K562 (cell line): ENCODE data around the gene PARK7. TPM values are rescaled to one million over a fixed set of nuclear protein-coding genes. Genes with fewer than 3 reads are reported as not detected.

Experiments
- ATAC-seq: fragments of 200-7000 bp; cut with Tn5 transposase; 3 replicates; pipeline ENCODE4 v1.9.1; 2020; ENCODE audit warnings: moderate library complexity
- BruUV-seq: library from RNA; stranded (reverse); fragments of 400-500 nt; replicated peaks from 2 replicates; lab custom pipeline; 2021; lab: Mats Ljungman, UMichigan
- CTCF ChIA-PET: fragments of 300-600 bp; formaldehyde crosslinking; extraction: SDS; loops from one replicate; lab custom pipeline; 2021; ENCODE audit warnings: low intra/inter-chr PET ratio; lab: Yijun Ruan, JAX
- POLR2A ChIA-PET: fragments of 300-600, 350-650 bp; sonication (Branson Sonifier 250); formaldehyde crosslinking; extraction: SDS; loops from one replicate; lab custom pipeline; 2021; ENCODE audit warnings: antibody characterized with exemption, inconsistent platforms; lab: Yijun Ruan, JAX
- DNase-seq, 4 experiments: peaks; one replicate each; pipeline versions ENCODE4 v3.0.0 to v3.0.0-alpha.2; 2011 to 2018; ENCODE audit warnings: low spot score in 3 of 4, mixed read lengths in 3 of 4; ENCODE audit errors: extremely low read depth in 1 of 4
- FAIRE-seq: peaks from 2 replicates; lab custom pipeline; 2011; peaks lifted over from hg19 to GRCh38; lab: Jason Lieb, UNC
- H2AFZ ChIP-seq: 2 replicates; pipeline ENCODE4 v1.6.0; 2011; ENCODE audit warnings: low read depth, low read length, control low read depth, inconsistent platforms
- H3K27ac ChIP-seq: fragments of 200-600 bp; 3 replicates; pipeline ENCODE4 v1.8.0; 2011; ENCODE audit warnings: low read depth, mild to moderate bottlenecking, control low read depth, inconsistent platforms, low read length, moderate library complexity, mixed read lengths; ENCODE audit errors: extremely low read depth
- H3K27me3 ChIP-seq, 2 experiments: fragments of 300-600 bp in 1 of 2; 2 replicates in 1 of 2; 3 replicates in 1 of 2; pipeline versions ENCODE4 v1.6.0 to v1.8.0; 2011; ENCODE audit warnings: inconsistent platforms in 2 of 2, low read length in 2 of 2, mild to moderate bottlenecking in 1 of 2, mixed read lengths in 1 of 2, moderate library complexity in 1 of 2; ENCODE audit not compliant: control insufficient read depth in 2 of 2, insufficient read depth in 2 of 2
- H3K36me3 ChIP-seq: fragments of 300-600 bp; 3 replicates; pipeline ENCODE4 v1.8.0; 2011; ENCODE audit warnings: mild to moderate bottlenecking, low read length, inconsistent platforms; ENCODE audit not compliant: control insufficient read depth, insufficient read depth
- H3K4me1 ChIP-seq, 2 experiments: fragments of 200-600 bp in 1 of 2; replicated peaks in 1 of 2; 2 replicates in 1 of 2; 3 replicates in 1 of 2; pipeline versions ENCODE4 v1.5.1 to v1.8.0; 2011; ENCODE audit warnings: inconsistent platforms in 2 of 2, low read length in 2 of 2, mild to moderate bottlenecking in 1 of 2, mixed read lengths in 1 of 2, moderate library complexity in 1 of 2; ENCODE audit not compliant: control insufficient read depth in 2 of 2, insufficient read depth in 2 of 2
- H3K4me2 ChIP-seq: 2 replicates; pipeline ENCODE4 v1.6.1; 2011; ENCODE audit warnings: low read length, control low read depth, inconsistent platforms, mixed read lengths; ENCODE audit not compliant: insufficient read depth
- H3K4me3 ChIP-seq: fragments of 200-600 bp; sonication (generic), shearing (Covaris generic); 2 replicates; pipeline ENCODE4 v1.5.1; 2016; ENCODE audit warnings: control low read depth, inconsistent platforms
- H3K79me2 ChIP-seq: fragments of 200-600 bp; 3 replicates; pipeline ENCODE4 v1.8.0; 2011; ENCODE audit warnings: low read length, inconsistent platforms; ENCODE audit not compliant: control insufficient read depth, insufficient read depth
- H3K9ac ChIP-seq, 2 experiments: 2 replicates each; pipeline versions ENCODE4 v1.6.0 to v1.6.1; 2011; ENCODE audit warnings: low read depth in 2 of 2, low read length in 2 of 2, control low read depth in 1 of 2, inconsistent platforms in 1 of 2, mild to moderate bottlenecking in 1 of 2, mixed read lengths in 1 of 2; ENCODE audit not compliant: insufficient read depth in 1 of 2
- H3K9me1 ChIP-seq: one replicate; pipeline ENCODE4 v1.6.0; 2011; ENCODE audit warnings: inconsistent platforms, mild to moderate bottlenecking, low read length, moderate library complexity; ENCODE audit not compliant: control insufficient read depth, insufficient read depth
- H3K9me3 ChIP-seq: replicated peaks from 2 replicates; pipeline ENCODE4 v1.5.1; 2011; ENCODE audit warnings: low read depth, low read length, inconsistent platforms; ENCODE audit not compliant: control insufficient read depth, insufficient read depth
- H4K20me1 ChIP-seq: replicated peaks from 2 replicates; pipeline ENCODE4 v1.6.1; 2011; ENCODE audit warnings: low read length, inconsistent platforms, mixed read lengths; ENCODE audit not compliant: control insufficient read depth, insufficient read depth
- EGR1 ChIP-seq: fragments of 450-650 bp; conservative IDR thresholded peaks from 2 replicates; pipeline ENCODE4 v1.6.1; 2017; ENCODE audit warnings: mild to moderate bottlenecking
- HNRNPLL ChIP-seq: fragments of 200-400 bp; formaldehyde crosslinking; IDR thresholded peaks from 2 replicates; pipeline ENCODE4 v1.6.1; 2017; ENCODE audit warnings: low read length, low read depth, mild to moderate bottlenecking; ENCODE audit not compliant: poor library complexity, severe bottlenecking
- HOXB6 ChIP-seq: fragments of 250-450 bp; sonication (Bioruptor Pico); IDR thresholded peaks from 2 replicates; pipeline ENCODE4 v1.5.1; 2022; ENCODE audit warnings: mild to moderate bottlenecking, borderline replicate concordance
- PML ChIP-seq: IDR thresholded peaks from 2 replicates; pipeline ENCODE4 v1.6.1; 2012; ENCODE audit warnings: low read length, inconsistent platforms
- PRPF4 ChIP-seq: fragments of 200-400 bp; formaldehyde crosslinking; IDR thresholded peaks from one replicate; pipeline ENCODE4 v1.6.1; 2017; ENCODE audit warnings: low read length, low read depth, mild to moderate bottlenecking; ENCODE audit not compliant: insufficient read depth, poor library complexity, severe bottlenecking
- TEAD2 ChIP-seq: fragments of 450-650 bp; IDR thresholded peaks from 2 replicates; pipeline ENCODE4 v1.6.1; 2016; ENCODE audit warnings: missing genetic modification characterization, control low read depth, missing compliant biosample characterization
- TEAD4 ChIP-seq, 2 experiments: sonication (generic) in 1 of 2; formaldehyde crosslinking in 1 of 2; IDR thresholded peaks; 2 replicates each; pipeline versions ENCODE4 v1.6.1 to v1.8.0; 2012 to 2022; ENCODE audit warnings: borderline replicate concordance in 1 of 2, inconsistent platforms in 1 of 2, low read length in 1 of 2, mild to moderate bottlenecking in 1 of 2, missing genetic modification reagents in 1 of 2
- TRIM24 ChIP-seq, 2 experiments: fragments of 450-650 bp; IDR thresholded peaks; 2 replicates each; pipeline ENCODE4 v1.6.1; 2016
- ZNF696 ChIP-seq: fragments of 250-450 bp; sonication (Bioruptor Pico); conservative IDR thresholded peaks from 2 replicates; pipeline ENCODE4 v1.4.0; 2020; ENCODE audit warnings: mild to moderate bottlenecking, moderate library complexity
- WGBS: fragments of 100-300 bp; shearing (Covaris generic); methylation state at CpG from one replicate; pipeline ENCODE4 v1.1.6; 2016; ENCODE audit warnings: low coverage, mixed read lengths; ENCODE audit not compliant: insufficient coverage; ENCODE audit errors: missing lambda C conversion rate; 5-methylcytosine and 5-hydroxymethylcytosine counted together
- in situ Hi-C: fragments of 300-500 bp; cut with MboI; formaldehyde crosslinking; loops from 4 replicates; pipeline ENCODE4 v1.15.0; 2018; ENCODE audit warnings: inconsistent platforms, mixed read lengths
- intact Hi-C: fragments of 100-400 bp; cut with micrococcal nuclease; formaldehyde crosslinking; loops from 2 replicates; pipeline ENCODE4 v1.14.2; 2022
- polyA plus RNA-seq, 8 experiments: library from polyadenylated mRNA; depleted of rRNA in 4 of 8; stranded (reverse) in 5 of 8; unstranded in 3 of 8; fragments of >200 nt; fragmentation: Nextera tagmentation in 2 of 8; fragmentation: Illumina TruSeq in 1 of 8; extraction: Ambion mirVana in 2 of 8; extraction: Trizol in 1 of 8; gene quantifications; 2 replicates each; pipeline versions ENCODE4 v1.2.1 to v1.2.3, GENCODE V29; 2011 to 2014; ENCODE audit warnings: inconsistent platforms in 1 of 8, missing spikeins in 1 of 8
- total RNA-seq, 7 experiments: library from RNA; depleted of rRNA in 6 of 7; stranded (reverse); fragments of >200 nt in 6 of 7; fragmentation: Illumina TruSeq in 2 of 7; extraction: Trizol in 2 of 7; gene quantifications; 2 replicates each; pipeline versions ENCODE4 v1.2.1 to v1.2.3, GENCODE V29; 2011 to 2021; ENCODE audit warnings: low replicate concordance in 1 of 7
- TF ChIP-seq, protein P1 (sequence below): fragments of 200-400 bp; formaldehyde crosslinking; IDR thresholded peaks from 2 replicates; pipeline ENCODE4 v1.6.1; 2017; ENCODE audit warnings: mild to moderate bottlenecking, low read depth, low read length, moderate library complexity
- TF ChIP-seq, protein P2 (sequence below): fragments of 450-650 bp; formaldehyde crosslinking; IDR thresholded peaks from 2 replicates; pipeline ENCODE4 v1.4.0; 2020; ENCODE audit warnings: mild to moderate bottlenecking, moderate library complexity

Gene PARK7
- total and polyA plus RNA-seq, 9 of the 15 experiments (the other 6 are each of a cell fraction or from before 2014, with no cell fraction given): 374 to 1,298 (median 484) TPM

DNA sequence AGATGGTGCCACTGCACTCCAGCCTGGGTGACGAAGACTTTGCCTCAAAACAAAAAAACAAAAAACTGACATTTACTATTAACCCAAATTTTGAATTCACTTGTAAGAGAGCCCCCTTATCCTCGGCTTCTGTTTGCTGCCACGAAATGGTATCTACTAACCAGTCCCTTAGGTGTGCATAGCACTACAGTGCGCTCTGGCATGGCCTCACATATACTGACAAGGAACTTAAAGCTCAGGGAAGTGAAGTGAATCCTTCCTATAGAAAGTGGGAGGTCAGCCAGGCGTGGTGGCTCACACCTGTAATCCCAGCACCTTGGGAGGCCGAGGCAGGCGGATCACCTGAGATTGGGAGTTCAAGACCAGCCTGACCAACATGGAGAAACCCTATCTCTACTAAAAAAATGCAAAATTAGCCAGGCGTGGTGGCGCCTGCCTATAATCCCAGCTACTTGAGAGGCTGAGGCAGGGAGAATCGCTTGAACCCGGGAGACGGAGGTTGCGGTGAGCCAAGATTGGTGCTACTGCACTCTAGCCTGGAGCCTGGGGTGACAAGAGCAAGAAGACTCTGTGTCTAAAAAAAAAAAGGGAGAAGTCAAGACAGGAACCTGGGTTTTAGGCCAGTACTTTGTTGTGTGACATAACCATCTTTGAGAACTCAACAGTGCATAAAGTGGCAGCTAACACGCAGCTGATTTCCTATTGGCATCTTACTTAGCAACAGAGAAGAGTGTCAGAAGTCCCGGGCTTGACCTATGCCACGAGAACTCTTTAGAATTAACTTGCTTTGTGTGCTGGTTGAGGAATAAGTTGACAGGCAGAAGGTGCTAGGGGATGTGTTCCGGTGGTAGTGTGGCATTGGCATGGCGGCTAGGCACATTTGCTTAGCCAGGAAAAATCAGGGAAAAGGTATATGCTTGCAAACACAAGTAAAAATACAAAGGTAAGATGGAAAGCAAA lies 47.8 kb downstream of the PARK7 start:
- no peaks in the 10 kb centered on the region for H3K9me1 ChIP-seq
- H3K36me3 ChIP-seq: peaks cover under 1% of the 10 kb centered on the region; the same call in 1 of the 3 replicates
- ATAC-seq: no peak
- no peaks in the 10 kb centered on the region for H3K79me2 ChIP-seq
- H3K4me1 ChIP-seq: peaks cover 17 to 23% of the 10 kb centered on the region in 2 experiments
- H4K20me1 ChIP-seq: no peaks in the 10 kb centered on the region; the same call in 1 of the 2 replicates
- in situ Hi-C loops: loop anchor here (5.0 to 10.0 kb wide), 2 partner anchors 32 to 345 kb away; no protein-coding TSS in a partner anchor
- no peak for TF ChIP-seq HNRNPLL
- TF ChIP-seq TEAD2: no peak
- TF ChIP-seq EGR1: no peak
- TF ChIP-seq, protein P1, sequence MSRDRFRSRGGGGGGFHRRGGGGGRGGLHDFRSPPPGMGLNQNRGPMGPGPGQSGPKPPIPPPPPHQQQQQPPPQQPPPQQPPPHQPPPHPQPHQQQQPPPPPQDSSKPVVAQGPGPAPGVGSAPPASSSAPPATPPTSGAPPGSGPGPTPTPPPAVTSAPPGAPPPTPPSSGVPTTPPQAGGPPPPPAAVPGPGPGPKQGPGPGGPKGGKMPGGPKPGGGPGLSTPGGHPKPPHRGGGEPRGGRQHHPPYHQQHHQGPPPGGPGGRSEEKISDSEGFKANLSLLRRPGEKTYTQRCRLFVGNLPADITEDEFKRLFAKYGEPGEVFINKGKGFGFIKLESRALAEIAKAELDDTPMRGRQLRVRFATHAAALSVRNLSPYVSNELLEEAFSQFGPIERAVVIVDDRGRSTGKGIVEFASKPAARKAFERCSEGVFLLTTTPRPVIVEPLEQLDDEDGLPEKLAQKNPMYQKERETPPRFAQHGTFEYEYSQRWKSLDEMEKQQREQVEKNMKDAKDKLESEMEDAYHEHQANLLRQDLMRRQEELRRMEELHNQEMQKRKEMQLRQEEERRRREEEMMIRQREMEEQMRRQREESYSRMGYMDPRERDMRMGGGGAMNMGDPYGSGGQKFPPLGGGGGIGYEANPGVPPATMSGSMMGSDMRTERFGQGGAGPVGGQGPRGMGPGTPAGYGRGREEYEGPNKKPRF: no peak
- no peak for TF ChIP-seq ZNF696 (CRISPR knock-in tag)
- TF ChIP-seq PRPF4: no peak
- no peak for TF ChIP-seq PML
- no peak for TF ChIP-seq HOXB6 (CRISPR knock-in tag)
- TF ChIP-seq TRIM24 (IDR thresholded peaks at IDR 0.05): no peak
- TF ChIP-seq, protein P2, sequence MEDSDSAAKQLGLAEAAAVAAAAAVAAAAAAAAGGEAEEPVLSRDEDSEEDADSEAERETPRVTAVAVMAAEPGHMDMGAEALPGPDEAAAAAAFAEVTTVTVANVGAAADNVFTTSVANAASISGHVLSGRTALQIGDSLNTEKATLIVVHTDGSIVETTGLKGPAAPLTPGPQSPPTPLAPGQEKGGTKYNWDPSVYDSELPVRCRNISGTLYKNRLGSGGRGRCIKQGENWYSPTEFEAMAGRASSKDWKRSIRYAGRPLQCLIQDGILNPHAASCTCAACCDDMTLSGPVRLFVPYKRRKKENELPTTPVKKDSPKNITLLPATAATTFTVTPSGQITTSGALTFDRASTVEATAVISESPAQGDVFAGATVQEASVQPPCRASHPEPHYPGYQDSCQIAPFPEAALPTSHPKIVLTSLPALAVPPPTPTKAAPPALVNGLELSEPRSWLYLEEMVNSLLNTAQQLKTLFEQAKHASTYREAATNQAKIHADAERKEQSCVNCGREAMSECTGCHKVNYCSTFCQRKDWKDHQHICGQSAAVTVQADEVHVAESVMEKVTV (CRISPR knock-in tag): no peak
- TF ChIP-seq TEAD4 (IDR thresholded peaks at IDR 0.05; ENCODE audit: low read length): no peak
- TF ChIP-seq TEAD4 (CRISPR knock-in tag; IDR thresholded peaks at IDR 0.05; ENCODE audit: borderline replicate concordance): no peak
- WGBS: 82% methylated on average over 18 of the region's 18 CpGs
- CTCF ChIA-PET: no interaction called here
- POLR2A ChIA-PET: interaction anchor here (1.2 kb wide), 1 partner anchor 849 kb away, joined by 3 read pairs; no protein-coding TSS in a partner anchor
- H3K4me3 ChIP-seq: no peak overlapping the region
- no peak for FAIRE-seq
- BruUV-seq: no TSS peak
- no peaks in the 10 kb centered on the region for H3K9me3 ChIP-seq
- intact Hi-C loops: no loop called here
- no peak overlapping the region for H3K9ac ChIP-seq
- H3K4me2 ChIP-seq: no peak overlapping the region
- no peak overlapping the region for H3K27ac ChIP-seq
- no peak overlapping the region for H2AFZ ChIP-seq
- DNase-seq: no peak
- H3K27me3 ChIP-seq: no peaks in the 10 kb centered on the region
